ENCODE data around the gene EML1.

DNA sequence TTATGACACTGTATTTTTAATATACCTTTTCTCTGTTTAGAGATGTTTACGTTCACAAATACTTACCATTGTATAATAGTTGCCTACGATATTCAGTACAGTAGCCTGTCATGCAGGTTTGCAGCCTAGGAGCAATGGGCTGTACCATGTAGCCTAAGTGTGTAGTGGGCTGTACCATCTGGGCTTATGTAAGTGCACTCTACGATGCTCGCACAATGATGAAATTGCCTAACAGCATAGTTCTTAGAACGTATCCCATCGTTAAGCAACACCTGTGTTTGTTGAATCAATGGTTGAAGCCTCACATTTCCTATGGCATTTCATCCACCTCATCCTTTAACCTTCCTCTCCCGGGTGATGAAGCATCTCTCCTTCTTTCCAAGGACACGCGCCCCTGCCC lies 12.5 kb upstream of the EML1 start:
- TF ChIP-seq POLR2A (IDR thresholded peaks at IDR 0.05), result no peak
- TF ChIP-seq, protein P1, sequence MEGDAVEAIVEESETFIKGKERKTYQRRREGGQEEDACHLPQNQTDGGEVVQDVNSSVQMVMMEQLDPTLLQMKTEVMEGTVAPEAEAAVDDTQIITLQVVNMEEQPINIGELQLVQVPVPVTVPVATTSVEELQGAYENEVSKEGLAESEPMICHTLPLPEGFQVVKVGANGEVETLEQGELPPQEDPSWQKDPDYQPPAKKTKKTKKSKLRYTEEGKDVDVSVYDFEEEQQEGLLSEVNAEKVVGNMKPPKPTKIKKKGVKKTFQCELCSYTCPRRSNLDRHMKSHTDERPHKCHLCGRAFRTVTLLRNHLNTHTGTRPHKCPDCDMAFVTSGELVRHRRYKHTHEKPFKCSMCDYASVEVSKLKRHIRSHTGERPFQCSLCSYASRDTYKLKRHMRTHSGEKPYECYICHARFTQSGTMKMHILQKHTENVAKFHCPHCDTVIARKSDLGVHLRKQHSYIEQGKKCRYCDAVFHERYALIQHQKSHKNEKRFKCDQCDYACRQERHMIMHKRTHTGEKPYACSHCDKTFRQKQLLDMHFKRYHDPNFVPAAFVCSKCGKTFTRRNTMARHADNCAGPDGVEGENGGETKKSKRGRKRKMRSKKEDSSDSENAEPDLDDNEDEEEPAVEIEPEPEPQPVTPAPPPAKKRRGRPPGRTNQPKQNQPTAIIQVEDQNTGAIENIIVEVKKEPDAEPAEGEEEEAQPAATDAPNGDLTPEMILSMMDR (IDR thresholded peaks at IDR 0.05), result no peak
